ENCODE results near the gene TRIM17.

DNA sequence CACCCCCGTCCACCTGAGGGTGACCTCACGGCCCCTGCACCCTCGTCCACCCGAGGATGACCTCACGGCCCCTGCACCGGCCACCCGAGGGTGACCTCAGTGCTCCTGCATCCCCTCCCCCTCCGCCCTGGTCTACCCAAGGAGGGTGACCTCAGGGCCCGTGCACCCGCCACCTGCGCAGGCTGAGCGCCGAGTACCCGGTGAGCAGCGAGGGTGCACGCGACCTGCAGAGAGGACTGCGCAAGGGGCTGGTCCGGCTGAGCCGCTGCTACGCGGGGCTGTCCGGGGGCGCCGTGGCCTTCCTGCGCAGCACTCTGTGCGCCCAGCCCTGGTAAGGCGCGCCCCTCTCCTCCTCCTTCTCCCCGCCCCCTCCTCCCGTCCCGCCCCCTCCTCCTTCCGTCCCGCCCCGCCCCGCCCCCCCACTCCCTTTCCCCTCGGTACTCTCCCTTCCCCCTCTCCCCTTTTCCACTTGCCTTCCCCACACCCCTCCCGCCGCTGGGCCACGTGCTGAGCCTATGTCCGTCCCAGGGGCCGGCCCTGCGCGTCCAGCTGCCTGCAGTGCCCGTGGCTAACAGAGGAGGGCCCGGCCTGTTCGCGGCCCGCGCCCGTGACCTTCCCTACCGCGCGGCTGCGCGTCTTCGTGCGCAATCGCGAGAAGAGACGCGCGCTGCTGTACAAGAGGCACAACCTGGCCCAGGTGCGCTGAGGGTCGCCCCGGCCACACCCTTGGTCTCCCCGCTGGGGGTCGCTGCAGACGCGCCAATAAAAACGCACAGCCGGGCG, 38.4 kb downstream of the TRIM17 start:
- TF ChIP-seq, protein P1, sequence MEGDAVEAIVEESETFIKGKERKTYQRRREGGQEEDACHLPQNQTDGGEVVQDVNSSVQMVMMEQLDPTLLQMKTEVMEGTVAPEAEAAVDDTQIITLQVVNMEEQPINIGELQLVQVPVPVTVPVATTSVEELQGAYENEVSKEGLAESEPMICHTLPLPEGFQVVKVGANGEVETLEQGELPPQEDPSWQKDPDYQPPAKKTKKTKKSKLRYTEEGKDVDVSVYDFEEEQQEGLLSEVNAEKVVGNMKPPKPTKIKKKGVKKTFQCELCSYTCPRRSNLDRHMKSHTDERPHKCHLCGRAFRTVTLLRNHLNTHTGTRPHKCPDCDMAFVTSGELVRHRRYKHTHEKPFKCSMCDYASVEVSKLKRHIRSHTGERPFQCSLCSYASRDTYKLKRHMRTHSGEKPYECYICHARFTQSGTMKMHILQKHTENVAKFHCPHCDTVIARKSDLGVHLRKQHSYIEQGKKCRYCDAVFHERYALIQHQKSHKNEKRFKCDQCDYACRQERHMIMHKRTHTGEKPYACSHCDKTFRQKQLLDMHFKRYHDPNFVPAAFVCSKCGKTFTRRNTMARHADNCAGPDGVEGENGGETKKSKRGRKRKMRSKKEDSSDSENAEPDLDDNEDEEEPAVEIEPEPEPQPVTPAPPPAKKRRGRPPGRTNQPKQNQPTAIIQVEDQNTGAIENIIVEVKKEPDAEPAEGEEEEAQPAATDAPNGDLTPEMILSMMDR (IDR thresholded peaks at IDR 0.05) = peak; percentile 59 to 88 (median 78)
- peak; percentile 51 to 67 for TF ChIP-seq POLR2A (IDR thresholded peaks at IDR 0.05)

All from adrenal gland (tissue), 5 donors.